G401.6 (cell line): ENCODE data around the gene NEMP2.
"Not testable (repeated sequence)": the region's sequence is repeated elsewhere in the genome, so short reads cannot be mapped to it uniquely, and the experiment has no call there.

Experiments
- FAIRE-seq: peaks from 2 replicates; lab custom pipeline; 2012; peaks lifted over from hg19 to GRCh38; lab: Jason Lieb, UNC

NEMP2 gene

DNA sequence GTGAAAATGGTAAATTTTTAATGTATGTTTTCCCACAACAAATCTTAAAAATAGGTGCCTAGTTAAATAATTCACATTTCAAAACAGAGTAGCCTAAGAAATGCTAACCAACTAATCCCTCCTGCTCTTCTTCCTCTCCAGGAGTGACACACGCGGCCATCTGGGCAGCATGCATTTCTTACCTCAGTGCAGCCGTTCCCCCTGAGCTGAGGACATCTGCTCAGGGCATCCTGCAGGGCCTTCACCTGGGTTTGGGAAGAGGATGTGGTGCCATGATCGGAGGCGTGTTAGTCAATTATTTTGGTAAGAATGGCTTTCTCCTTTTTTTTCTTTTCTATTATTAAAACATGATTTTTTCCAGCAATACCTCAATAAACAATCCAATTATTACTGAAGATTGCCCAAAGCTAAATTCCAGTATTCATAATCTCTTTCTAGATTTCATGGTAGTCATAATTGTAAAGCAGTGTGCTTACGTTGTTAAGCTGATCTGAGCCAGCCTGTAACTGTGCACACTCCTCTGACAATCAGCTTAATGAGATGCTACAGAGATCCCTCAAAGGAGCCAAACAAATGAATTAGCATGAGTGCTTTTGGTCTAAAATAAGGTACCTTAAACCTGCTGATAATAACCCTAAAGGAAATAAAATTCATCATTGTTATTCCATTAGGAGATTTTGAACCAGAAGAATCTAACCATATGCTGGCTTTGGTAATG is 45.8 kb downstream of the NEMP2 start:
- no peak for FAIRE-seq

DNA sequence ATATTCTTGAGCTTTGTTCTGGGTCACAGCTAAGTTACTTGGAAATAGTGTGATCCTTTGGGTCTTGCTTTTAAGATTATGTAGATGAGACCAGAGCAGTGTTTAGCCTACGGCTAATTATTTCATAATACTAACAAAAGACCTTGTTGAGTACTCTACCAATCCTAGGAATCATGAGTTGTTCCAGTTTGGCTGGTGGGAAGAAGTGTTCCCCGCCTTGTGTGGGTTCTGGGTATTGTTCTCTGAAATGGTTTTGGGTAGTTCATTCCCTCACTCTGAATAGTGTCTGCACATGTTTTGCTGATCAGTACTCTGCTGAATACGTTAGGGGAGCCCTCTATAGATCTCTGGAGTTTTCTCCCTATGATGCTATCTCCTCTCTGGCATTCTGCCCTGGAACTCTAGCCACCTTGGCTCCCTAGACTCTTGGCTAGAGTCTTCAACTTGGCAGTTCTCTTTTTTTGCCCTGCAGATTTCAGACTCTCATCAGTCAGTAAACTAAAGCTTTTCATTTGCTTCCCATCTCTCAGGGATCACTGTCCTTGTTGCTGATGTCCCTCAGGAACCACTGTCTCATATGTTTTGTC is 48.4 kb downstream of the NEMP2 start:
- FAIRE-seq: no peak

DNA sequence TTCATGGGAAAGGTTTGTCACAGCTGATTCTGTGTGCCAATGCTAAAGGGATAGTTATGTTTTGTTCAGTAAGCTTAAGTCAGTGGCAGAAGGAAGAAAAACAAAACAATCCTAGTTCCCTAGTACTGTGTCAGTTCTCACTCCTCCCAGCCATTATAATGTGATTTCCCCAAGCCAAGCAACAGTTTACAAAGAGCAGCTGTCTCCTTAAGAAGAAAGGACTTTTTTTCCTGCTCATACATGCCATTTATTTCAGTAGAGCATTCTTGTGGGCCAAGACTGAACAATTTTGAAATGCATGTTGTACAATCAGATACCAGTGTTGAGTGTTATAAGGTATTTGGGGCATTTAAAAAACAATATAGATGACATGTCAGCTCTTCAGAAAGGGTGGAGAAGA is 52.1 kb downstream of the NEMP2 start:
- FAIRE-seq: no peak

DNA sequence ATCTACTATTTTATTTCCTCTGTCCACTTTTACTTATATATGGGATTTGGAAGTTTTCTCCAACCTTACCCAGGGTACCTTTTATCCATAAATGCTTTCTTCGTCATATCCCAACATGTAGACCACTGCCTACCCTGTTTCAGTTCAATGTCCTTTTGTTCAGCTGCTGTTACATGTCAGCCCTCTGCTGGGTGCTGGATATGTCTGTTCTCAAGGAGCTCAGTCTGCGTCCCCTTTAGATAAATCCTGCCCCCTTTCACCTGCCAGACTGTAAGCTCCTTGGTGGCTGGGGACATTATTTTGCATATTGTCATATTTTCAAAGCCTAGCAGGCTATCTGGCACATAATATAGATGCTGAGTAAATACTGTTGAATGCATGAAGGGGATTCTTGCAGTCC is 53.2 kb downstream of the NEMP2 start:
- no peak for FAIRE-seq

DNA sequence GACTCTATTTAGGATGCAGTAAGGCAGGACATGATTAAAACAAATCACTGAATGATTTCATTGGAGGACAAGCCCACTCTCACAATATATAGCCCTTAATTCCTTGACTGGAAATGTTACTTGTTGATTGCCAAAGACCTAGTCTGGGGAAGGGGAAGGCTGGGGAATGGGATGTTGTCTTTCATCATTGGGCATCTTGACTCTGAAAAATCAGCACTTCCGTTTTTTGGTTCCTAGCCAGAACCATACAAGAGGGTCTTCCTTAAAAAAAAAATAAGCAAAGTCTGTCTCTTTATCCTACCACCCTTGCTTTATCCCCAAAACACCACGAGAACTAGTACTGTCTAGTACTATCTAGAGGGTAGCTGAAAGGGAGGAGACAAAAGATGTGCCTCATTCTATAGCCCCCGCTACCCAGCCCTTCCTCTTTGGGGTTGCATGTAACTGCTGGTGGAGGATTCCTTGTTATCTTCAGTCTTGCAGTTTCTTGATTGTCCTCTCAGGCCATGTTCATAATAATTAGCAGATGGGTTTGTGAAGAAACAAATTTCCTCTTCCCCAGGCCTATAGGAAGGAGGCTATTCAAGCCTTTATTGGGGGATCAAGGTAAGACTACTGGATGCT is 55.8 kb downstream of the NEMP2 start:
- no peak for FAIRE-seq

DNA sequence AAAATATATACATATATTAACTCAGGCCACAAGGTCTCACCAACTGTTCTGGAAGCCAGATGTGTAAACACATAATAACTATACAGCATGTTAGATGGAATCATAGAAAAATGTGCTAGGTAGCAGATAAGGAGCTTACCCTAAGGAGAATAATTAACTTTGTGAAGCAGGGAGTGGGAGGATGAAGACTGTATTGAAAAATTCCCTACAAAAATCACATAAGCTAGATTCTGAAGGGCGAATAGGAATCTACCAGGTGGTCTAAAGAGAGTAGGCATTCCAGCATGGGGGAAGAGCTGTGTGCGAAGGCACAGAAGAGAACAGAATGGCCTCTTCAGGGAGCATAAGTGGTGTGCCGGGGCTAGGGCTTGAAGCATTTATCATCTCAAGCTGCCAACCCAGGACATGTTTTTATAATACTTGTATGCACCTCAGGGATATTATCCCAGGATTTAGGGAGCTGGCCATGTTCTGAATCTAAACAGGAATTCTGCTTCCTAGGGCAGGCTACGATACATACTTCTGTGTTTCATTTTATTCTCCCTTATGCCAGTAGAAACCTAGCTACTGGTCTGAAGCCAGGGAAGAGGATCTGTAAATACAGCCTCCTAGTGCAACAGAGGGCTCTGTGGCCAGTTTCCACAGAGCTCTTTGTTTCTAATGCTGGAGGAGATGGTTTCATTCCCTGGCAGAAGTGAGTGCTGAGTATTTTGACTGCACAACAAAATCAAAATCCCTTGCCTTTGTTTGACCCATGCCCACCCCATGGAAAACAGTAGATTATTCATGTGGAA is 56.7 kb downstream of the NEMP2 start:
- no peak for FAIRE-seq

DNA sequence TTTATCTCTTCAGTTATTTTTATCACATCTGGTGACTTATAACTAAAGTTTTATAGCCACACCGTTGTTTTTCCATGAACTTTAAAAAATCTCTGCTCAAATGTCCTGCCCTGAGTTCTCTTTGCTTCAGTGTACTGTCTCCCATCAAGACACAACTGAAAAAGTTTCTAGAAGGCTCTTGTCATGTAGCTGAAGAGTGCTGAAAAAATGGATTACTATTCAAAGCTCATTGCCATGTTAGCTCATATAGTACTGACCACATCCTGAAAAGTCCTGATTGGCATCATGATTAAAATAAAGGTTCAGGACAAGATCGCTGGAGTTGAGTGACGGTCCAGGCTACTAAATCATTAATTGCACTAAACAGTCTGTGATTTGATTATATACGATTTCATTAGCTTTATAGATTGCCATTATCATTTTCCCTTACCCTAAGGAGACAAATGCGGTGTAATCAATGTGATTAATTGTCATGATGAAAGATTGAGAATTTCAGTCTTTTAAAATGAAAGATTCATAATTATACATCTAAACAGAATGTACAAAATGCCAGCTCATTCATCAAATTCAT is 64.2 kb downstream of the NEMP2 start:
- no peak for FAIRE-seq

DNA sequence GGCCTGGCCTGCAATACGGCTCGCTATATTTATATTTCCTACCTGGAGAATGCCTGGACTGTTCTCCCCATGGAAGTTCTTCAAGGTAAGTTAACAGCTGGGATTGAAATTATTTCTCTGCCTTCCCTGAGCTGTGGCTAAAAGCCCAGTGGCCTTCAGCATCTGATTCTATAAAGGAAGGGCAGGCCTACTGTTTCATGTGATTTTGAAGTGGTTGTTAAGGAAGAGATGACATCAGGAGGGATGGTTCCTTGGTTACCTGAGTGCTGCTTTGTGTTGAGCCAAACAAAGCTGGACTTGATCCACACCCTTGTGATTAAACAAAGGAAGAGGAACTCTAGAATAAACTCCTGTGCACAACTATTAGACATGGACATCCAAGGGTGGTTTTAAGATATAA is 64.8 kb downstream of the NEMP2 start:
- no peak for FAIRE-seq

DNA sequence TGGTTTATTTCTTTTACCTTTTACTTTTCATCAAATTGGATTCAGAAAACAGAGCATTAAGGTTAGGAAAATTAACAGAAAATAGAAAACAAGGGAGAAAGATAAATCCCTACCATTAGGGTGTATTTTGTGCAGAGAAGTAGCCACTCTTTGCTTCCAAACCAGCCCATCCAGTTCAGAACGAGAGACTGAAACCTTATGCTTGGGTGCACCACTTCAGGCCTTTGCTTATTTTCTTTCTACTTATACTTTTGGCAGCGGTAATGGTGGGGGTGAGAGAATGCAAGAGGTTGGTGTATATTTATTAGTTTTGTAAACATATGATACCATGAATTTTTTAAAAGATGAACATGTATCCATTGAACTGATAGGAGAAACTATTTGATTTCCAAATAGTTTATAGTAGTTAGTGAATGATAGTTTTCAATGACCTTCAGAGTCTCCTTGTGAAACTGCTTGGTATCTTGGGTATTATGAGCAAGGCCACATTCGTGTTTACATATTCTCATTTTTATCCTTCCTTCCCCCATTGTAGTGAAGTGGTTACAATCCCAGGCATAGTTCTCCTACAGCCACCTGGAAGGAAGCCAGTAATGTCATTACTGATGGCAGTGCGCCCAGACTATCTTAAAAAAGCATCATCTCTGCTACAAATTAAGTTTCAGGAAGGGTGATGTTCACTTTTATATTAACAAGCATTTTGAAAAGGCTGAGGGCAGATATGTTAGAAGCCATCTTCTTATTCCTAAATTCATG is 65.5 kb downstream of the NEMP2 start:
- FAIRE-seq: no peak

DNA sequence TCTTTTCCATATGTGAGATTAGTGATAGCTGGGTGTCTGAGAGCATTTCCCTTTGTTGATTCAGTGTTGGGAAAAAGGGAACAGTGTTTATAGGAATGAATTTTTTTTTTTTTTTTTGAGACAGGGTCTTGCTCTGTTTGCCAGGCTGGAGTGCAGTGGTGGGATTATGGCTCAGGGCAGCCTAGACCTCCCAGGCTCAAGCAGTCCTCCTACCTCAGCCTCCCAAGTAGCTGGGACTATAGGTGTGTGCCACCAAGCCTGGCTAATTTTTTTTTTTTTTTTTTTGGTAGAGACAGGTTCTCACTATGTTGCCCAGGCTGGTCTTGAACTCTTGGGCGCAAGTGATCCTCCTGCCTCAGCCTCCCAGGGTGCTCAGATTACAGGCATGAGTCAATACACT is 66.2 kb downstream of the NEMP2 start:
- not testable (repeated sequence) for FAIRE-seq

DNA sequence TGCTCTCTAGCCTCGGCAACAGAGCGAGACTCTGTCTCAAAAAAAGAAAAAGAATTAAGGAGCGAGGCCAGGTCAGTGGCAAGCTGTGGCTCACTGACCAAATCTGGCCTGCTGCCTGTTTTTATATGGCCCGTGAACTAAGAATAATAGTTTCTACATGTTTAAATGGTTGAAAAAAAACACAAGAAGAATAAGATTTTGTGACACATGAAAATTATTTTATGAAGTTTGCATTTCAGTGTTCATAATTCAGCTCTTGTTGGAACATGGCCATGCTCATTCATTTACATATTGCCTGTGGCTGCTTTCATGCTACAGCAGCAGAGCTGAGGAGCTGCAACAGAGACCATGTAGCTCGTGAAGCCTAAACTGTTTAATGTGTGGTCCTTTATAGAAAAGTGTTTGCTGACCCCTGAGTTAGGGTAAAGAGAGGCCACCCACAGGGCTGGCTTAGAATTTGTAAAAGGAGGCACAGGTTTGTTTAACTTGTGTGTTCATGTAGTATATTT is 66.9 kb downstream of the NEMP2 start:
- FAIRE-seq: no peak

DNA sequence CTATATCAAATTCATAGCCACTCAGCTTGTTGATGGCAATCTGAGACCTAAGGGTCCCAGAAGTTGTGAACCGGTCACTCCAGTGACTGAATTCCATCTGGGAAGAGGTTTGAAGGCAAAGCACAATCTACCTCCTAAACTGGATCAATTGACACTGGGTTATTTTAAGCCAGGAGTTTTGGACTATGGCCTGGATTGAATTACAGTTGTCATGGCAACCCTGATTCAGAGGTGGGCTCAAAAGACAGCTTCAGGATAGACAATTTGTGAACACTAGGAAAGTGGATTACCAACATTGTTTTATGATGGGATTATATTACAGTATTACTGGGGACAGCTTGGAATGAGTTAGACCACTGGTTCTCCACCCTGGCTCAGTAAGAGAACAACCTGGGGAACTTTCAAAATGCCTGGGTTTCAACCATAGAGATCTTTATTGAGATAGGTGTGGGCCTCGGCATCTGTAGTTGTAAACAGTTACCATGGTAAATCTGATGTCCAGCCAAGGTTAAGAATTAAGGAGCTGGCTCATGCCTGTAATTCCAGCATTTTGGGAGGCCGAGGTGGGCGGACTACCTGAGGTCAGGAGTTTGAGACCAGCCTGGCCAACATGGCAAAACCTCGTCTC is 67.6 kb downstream of the NEMP2 start:
- no peak for FAIRE-seq

DNA sequence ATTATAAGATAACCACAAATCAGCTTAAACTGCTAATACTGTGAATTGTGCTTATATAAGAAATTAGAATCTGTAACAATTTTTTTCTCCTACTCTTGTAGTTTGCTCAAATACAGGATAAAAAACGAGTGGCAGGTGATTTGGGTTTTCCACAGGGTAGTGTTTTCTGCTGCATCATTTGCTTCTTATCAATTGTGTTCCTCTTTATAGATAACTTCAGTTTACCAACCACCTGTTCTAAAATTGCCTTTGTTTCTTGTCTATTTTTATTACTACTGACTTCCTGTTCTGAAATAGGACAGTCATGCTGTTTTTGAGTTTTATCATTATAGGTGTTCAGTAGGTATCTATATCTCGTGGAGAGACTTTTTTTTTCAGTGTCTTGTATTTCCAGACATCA is 69.5 kb downstream of the NEMP2 start:
- FAIRE-seq: no peak

DNA sequence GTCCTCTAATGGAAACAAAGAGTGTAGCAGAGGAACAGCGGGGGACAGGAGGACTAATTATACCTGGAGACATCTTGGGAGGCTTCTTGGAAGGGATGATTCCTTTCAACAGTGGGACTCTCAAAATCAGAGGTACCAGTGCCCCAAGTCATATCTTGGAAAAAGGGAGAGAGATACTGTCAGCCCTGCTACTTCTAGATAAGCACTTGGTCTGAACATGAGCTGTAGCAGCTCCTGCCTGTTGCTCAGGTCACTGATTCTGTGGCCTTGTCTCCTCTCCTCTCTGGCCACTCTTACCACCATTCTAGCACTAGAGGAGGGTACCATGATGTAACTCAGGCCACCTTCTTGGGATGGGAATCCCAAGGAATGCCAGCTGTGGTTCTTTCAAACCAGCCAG is 71.9 kb downstream of the NEMP2 start:
- no peak for FAIRE-seq

DNA sequence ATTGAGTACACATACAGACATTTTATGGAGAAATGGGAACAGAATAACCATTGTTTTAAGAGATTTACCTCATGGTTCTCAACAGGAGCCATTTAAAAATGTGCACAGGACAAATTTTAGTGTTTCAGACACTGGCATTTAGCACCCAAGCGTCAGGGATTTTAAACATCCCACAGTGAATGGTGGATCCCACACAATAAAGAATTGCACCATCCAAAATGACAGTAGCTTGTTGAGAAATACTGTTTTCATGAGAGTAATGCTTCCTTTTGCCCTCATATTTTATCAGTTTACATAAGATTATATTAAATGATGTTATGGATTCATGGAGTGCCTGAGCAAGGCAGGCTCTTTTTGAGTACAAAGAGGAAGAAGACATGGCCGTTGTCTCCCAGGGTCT is 72.3 kb downstream of the NEMP2 start:
- no peak for FAIRE-seq

DNA sequence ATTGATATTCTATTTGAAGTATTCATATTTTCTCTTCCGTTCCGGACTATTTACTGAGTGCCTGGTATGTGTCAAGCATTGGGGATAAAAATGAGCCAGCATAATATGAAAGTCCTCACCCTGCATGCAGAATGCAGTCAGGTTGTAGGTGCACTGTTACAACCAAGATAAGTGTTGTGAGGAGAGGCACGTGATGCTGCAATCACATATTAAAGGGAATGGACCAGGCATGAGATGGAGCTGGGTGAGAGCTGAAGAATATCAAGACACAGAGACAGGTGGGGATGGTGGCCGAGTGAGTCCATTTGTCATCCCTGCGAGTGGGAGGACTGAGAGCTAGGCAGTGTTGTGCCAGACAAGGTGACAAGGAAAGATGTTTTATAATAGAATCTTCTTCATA is 74.0 kb downstream of the NEMP2 start:
- FAIRE-seq: no peak

DNA sequence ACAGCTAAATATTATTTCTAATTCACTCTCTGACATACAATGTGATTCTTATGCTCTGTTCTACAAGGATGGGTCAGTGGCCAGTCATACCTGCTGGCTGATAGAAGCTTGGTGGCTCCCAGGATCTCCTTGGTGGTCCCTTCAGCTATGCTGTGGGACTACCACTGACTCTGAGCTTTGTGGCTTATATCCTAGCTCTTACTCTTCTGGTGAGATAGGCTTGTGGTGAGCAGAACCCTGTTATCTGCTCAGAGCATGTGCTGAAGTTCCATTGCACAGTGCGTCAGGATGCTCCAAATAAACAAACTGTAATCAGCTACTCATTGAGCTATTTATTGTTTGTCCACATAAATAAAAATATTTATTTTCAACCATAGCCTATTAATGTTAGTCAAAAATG is 74.6 kb downstream of the NEMP2 start:
- FAIRE-seq: no peak

DNA sequence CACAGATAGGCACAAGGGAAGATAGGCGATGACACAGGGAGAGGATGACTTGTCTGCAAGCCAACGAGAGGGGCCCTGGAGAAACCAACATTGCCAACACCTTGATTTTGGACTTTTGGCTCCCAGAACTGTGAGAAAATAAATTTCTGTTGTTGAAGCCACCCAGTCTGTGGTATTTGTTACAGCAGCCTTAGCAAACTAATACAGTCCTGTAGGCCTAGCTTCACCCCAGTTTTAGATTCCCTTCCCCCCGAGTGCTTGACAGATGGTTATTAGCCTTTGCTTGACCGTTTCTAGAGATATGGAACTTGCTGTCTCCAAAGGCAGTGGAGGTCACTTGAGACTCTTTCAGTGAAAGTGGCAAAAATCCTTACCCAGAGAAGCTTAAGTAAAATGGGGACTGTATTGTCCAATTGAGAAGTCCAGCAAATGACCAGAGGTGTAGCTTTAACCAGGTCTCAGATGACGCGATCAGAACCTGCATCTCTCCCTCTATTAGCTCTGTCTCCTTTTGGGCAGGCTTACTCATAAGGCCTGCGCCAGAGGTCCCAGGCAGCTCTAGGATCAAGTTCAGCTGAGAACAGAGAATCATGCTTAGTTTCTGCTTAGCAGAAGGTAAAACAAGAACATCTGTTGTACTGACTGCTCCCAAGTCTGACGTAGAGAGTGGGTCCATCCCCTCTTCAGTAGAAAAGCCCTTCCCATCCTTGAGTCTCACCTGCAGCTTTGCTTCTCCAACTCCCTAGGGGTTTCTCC is 76.0 kb downstream of the NEMP2 start:
- no peak for FAIRE-seq

DNA sequence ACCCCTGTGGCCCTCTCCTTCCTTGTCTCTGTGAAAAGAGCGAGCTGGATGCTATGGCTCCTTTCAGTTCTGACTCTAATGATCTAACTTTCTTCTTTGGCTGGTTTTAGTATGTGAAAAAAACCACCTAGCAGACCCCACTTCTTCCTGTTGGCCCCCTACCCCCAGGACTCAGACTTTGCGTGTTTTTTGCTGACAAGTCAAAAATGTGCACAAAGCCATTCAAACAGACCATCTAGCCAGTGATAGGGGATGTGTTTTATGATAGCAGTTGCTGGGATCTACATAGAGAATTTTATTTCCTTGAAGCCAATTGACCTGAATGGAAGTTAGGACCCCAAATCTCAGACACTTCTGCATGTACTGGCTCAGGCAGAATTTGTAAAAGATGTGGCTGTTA is 77.3 kb downstream of the NEMP2 start:
- no peak for FAIRE-seq

DNA sequence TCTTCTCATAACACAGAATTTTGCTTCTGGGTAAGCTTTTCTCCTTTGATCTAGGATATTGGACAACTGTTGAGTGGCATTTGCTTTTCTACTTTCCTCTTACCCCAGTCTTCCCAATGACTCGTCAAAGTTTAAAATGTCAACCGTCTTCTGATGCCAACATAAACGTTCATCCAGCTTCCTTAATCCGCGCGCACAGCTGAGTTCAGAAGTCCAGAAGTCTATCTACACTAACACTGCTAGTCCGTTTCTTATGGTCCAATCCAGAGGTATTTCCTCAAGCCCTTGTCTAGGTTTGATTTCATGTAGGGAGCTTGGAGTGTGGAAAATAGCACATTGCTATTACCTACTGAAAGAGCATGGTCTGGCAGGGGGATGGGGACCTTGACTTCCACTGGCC is 77.7 kb downstream of the NEMP2 start:
- no peak for FAIRE-seq
